Iris pigment epithelial cell (primary cell): ENCODE data around the gene TMEM171.

ENCODE experiments used
- DNase-seq: peaks from one replicate; pipeline ENCODE4 v3.0.0-alpha.2; 2011; ENCODE audit warnings: low read depth

TMEM171 gene

GRCh38 chr5:73120222-73121118, at the start of gene TMEM171:
Gene TMEM171 (plus strand): TSS chr5:73120575. CDS start chr5:73123374, 2,799 bp downstream.
- DNase-seq, result peak; percentile 39

- no peak for DNase-seq
Measured at GRCh38 chr5:73081093-73081492, 39.3 kb upstream of the TMEM171 start.

GRCh38 chr5:73088026-73088425, 32.3 kb upstream of the TMEM171 start:
- DNase-seq, result no peak

GRCh38 chr5:73093943-73094342, 26.4 kb upstream of the TMEM171 start:
- DNase-seq, result peak; percentile 66

GRCh38 chr5:73094415-73094814, 26.0 kb upstream of the TMEM171 start:
- no peak for DNase-seq

GRCh38 chr5:73095564-73096238, 24.7 kb upstream of the TMEM171 start:
- no peak for DNase-seq

GRCh38 chr5:73096239-73096575, 24.2 kb upstream of the TMEM171 start:
- no peak for DNase-seq

GRCh38 chr5:73097740-73098139, 22.6 kb upstream of the TMEM171 start:
- DNase-seq, result no peak

- DNase-seq, result no peak
Measured at GRCh38 chr5:73100109-73100508, 20.3 kb upstream of the TMEM171 start.

- DNase-seq, result no peak
Measured at GRCh38 chr5:73103870-73104299, 16.5 kb upstream of the TMEM171 start.

- no peak for DNase-seq
Measured at GRCh38 chr5:73104326-73104725, 16.0 kb upstream of the TMEM171 start.

- DNase-seq, result no peak
Measured at GRCh38 chr5:73106335-73106734, 14.0 kb upstream of the TMEM171 start.

GRCh38 chr5:73110190-73110589, 10.2 kb upstream of the TMEM171 start:
- no peak for DNase-seq

- no peak for DNase-seq
Measured at GRCh38 chr5:73111536-73111935, 8.8 kb upstream of the TMEM171 start.

- DNase-seq, result no peak
Measured at GRCh38 chr5:73112359-73112758, 8.0 kb upstream of the TMEM171 start.

- DNase-seq, result no peak
Measured at GRCh38 chr5:73114044-73114688, 6.2 kb upstream of the TMEM171 start.

GRCh38 chr5:73115399-73116051, 4.8 kb upstream of the TMEM171 start:
- peak; percentile 94 for DNase-seq

- no peak for DNase-seq
Measured at GRCh38 chr5:73116506-73116905, 3.9 kb upstream of the TMEM171 start.

- DNase-seq, result no peak
Measured at GRCh38 chr5:73117088-73117740, 3.2 kb upstream of the TMEM171 start.

- no peak for DNase-seq
Measured at GRCh38 chr5:73118391-73118973, 1.9 kb upstream of the TMEM171 start.

- no peak for DNase-seq
Measured at GRCh38 chr5:73119451-73120157, 771 bp upstream of the TMEM171 start.
